CD4-positive, alpha-beta T cell treated with Interleukin-15 for 1 hour (primary cell): ENCODE results near the gene SAC3D1.

Source experiments
- DNase-seq: peaks from one replicate; pipeline ENCODE4 v3.0.0-alpha.2; 2020

Gene SAC3D1

GRCh38 chr11:65063532-65063931, 22.5 kb downstream of the SAC3D1 start:
- no peak for DNase-seq

- DNase-seq = no peak
Observed at GRCh38 chr11:65064847-65065240, 23.8 kb downstream of the SAC3D1 start.

GRCh38 chr11:65065851-65066250, 24.8 kb downstream of the SAC3D1 start:
- DNase-seq = no peak

DNA sequence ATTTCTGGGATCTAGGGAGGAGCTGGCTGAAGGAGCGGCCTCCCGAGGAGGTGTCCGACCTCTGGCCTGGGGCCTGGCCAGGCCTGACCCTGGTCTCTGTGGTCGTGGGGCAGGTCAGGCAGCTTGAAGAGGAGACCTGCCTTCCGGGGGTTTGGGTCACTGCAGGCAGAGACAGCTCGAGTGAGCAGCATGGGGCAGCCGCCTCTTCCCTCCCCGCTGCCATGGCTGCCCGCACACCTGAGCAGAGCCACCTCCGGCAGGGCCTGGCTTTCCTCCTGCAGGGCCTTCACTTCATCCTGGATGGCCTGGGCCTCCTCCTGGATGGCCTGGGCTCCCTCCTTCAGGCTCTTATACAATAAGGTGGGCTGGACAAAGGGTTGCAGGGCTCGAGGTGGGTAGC, 25.3 kb downstream of the SAC3D1 start:
- DNase-seq = no peak

DNA sequence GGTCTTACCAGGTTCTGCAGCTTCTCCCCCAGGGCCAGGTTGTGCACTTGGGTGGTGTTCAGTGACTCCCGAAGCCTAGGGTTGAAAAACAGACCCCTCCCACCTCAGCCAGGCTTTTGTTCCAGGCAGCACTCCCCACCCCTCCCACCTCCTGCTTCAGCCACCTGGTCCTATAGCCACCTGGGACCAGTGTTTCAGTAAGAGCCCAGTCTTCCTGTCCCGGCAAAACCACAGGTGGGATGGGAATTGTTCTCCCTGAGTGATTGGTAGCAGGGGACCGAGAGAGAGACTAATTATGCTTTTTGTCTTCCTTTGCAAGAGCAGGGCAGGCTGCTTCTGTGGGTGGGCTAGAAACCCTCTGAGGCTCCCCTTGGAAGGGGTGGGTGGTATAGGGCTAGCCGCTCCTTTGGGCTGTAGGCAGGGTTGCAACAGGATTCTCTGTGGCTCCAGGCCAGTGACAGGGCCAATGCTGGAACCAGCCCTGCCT, 25.8 kb downstream of the SAC3D1 start:
- DNase-seq = no peak

GRCh38 chr11:65067446-65067845, 26.4 kb downstream of the SAC3D1 start:
- no peak for DNase-seq

- DNase-seq = no peak
Observed at GRCh38 chr11:65069217-65069616, 28.2 kb downstream of the SAC3D1 start.

- no peak for DNase-seq
Observed at GRCh38 chr11:65071907-65072630, 31.1 kb downstream of the SAC3D1 start.

GRCh38 chr11:65072631-65072966, 31.6 kb downstream of the SAC3D1 start:
- no peak for DNase-seq

DNA sequence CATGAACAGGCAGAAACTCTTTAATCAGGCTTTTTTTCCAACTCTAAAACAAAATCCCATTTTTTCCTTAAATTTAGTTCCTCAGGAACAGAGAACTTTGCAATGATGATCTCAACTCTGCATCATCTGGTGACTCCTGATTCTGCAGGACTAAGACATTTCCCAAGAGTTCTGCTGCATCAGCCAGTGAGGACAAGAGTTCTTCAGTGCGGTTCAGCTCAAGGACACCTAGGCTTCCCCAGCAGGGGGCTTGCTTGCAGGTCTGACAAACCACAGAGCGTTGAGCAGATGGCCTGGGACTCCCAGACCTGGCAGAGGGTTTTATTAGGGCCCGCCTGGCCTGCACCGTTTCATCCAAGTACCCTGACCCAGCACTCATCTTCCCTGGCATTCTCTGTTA, 36.4 kb downstream of the SAC3D1 start:
- DNase-seq = no peak

GRCh38 chr11:65078151-65078550, 37.1 kb downstream of the SAC3D1 start:
- DNase-seq = peak; percentile 68

GRCh38 chr11:65078786-65079342, 37.9 kb downstream of the SAC3D1 start:
- no peak for DNase-seq

DNA sequence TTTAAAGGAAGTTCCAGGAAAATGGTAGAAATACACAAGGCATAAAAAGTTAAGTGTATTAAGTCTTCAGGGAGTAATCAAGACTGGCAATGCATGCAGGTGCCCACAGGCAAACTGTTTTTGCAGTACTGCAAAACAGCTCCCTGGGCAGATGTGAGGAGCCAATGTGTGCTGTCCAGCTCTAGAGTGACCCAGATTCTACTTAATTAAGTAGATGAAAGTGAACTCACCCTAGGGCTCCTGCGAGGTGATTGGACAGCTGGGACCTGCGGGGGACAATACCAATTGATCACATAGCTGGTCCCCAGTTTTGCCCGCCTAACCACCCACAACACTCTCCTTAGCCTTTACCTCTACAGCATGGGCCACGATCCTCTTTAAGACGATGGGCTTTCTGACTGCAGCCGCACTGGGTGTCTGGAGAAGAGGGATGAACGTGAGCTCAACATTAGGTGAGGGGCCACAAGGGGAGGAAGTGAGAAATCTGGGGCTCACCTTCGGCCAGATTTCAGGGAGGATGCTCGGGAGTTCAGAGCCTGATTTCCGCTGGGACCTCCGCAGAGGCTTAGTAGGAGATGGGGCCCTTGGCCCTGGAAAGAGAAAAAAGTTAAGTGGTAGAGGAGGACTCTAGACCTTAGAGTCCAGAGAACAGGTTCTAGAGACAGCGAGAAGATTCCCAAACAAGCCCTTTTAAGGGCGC, 42.3 kb downstream of the SAC3D1 start:
- DNase-seq = no peak

GRCh38 chr11:65083834-65084597, 43.0 kb downstream of the SAC3D1 start, which contains the start of the genes CDCA5 and ZFPL1:
TSS of gene CDCA5 (minus strand) at chr11:65084040. CDS start at chr11:65083978, 62 bp downstream.
TSS of gene ZFPL1 (plus strand) at chr11:65084222. CDS start at chr11:65084699, 477 bp downstream.
- peak; percentile 96 for DNase-seq

- DNase-seq = no peak
Observed at GRCh38 chr11:65084598-65085375, 43.8 kb downstream of the SAC3D1 start.

GRCh38 chr11:65085446-65085845, 44.4 kb downstream of the SAC3D1 start:
- DNase-seq = no peak

DNA sequence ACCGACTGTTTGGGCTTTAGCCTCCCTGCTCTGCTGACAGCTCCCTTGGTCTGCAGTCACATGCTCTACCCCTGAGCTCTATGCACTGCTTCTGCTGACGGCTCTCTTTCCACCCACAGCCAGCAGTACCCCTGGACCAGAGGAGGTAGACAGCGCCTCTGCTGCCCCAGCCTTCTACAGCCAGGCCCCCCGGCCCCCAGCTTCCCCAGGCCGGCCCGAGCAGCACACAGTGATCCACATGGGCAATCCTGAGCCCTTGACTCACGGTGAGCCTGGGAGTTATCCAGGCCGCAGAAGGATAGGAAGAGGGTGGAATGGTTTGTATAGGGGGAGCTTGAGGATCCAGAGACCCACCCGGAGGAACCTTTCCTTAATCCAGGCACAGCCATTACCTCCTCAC, 45.8 kb downstream of the SAC3D1 start:
- no peak for DNase-seq

DNA sequence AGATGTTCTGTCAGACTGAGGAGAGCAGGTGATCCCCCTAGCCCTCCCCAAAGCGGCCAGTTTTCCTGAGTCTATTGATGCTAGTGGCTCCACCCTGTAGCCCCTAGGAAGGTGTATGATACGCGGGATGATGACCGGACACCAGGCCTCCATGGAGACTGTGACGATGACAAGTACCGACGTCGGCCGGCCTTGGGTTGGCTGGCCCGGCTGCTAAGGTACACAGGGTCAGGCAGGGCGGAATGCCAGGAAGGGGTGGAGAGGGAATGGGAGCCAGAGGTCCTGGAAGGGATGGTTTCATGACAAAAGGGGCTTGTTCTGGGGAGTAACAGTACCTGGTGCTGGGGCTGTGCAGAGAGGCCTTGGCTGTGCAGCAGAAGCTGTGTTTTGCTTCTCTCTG, 46.2 kb downstream of the SAC3D1 start:
- DNase-seq = no peak

DNA sequence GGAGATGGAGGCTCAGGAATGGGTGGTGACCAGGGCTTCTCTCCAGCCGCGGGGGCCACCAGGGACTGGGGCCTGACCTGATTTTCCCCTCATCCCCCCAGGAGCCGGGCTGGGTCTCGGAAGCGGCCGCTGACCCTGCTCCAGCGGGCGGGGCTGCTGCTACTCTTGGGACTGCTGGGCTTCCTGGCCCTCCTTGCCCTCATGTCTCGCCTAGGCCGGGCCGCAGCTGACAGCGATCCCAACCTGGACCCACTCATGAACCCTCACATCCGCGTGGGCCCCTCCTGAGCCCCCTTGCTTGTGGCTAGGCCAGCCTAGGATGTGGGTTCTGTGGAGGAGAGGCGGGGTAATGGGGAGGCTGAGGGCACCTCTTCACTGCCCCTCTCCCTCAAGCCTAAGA, 46.8 kb downstream of the SAC3D1 start:
- DNase-seq = no peak

- no peak for DNase-seq
Observed at GRCh38 chr11:65089621-65090020, 48.6 kb downstream of the SAC3D1 start.

DNA sequence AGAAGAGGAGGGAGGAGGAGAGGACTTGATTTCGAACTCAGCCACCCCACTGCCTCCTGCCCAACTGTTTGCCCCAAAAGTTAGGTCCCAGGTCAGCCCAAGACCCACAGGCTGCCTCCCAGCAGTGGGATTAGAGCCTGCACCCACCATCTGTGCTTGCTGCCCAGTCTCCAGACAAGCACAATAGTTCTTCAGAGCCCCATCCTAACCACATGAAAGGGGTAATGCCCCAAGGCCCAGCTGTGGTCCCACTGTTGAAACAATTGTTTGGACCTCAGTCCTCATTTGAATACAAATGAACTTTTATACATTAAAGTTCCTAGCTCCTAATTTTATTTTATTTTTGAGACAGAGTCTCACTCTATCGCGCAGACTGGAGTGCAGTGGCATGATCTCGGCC, 49.6 kb downstream of the SAC3D1 start:
- DNase-seq = no peak
